HG02610 (cell line): Measurements from ENCODE around the gene BCCIP.

Experiments
- ATAC-seq: cut with Tn5 transposase; IDR thresholded peaks from one replicate; pipeline ENCODE4 v1.9.1; 2021; ENCODE audit warnings: mild to moderate bottlenecking, moderate library complexity; ENCODE audit not compliant: unreplicated experiment

BCCIP gene

DNA sequence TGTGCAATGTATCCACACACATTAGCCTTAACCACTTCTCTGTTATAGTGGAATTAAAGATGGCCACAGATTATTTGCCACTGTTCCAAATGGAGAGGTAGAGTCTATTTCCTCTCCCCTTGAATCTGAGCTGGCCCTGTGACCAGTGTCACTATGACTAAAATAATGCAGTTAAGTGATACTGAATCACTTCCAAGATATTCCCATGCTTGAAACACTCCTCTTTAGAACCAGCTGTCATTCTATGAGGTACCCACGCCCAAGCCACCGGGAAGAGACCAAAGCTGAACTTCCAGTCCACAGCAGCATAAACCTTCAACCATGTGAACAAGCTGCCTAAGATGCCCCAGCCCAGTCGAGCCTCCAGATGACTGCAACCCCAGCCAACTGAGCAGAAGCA, 59.9 kb downstream of the BCCIP start:
- ATAC-seq = no peak
